GM21423 (cell line): ENCODE measurements around the gene STAC3.

Experiments used
- ATAC-seq: cut with Tn5 transposase; IDR thresholded peaks from one replicate; pipeline ENCODE4 v1.9.1; 2021; ENCODE audit warnings: mild to moderate bottlenecking, moderate library complexity; ENCODE audit not compliant: unreplicated experiment

Gene STAC3

DNA sequence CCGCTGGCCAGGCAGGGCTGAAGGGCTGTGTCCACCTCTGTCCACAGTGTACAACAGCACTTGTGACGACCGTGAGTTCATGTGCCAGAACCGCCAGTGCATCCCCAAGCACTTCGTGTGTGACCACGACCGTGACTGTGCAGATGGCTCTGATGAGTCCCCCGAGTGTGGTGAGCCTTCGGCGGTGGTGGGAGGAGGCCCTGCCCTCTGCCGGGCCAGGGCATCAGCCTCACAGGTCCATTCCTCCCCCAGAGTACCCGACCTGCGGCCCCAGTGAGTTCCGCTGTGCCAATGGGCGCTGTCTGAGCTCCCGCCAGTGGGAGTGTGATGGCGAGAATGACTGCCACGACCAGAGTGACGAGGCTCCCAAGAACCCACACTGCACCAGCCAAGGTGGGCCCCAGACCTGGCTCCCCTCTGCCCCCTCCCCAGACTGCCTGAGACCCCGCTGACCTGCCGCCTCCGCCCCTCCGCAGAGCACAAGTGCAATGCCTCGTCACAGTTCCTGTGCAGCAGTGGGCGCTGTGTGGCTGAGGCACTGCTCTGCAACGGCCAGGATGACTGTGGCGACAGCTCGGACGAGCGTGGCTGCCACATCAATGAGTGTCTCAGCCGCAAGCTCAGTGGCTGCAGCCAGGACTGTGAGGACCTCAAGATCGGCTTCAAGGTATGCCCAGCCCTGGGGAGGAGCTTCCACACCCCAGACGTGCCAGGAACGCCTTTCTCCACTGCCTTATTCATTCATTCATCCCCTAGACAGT is 55.2 kb downstream of the STAC3 start:
- ATAC-seq = no peak

DNA sequence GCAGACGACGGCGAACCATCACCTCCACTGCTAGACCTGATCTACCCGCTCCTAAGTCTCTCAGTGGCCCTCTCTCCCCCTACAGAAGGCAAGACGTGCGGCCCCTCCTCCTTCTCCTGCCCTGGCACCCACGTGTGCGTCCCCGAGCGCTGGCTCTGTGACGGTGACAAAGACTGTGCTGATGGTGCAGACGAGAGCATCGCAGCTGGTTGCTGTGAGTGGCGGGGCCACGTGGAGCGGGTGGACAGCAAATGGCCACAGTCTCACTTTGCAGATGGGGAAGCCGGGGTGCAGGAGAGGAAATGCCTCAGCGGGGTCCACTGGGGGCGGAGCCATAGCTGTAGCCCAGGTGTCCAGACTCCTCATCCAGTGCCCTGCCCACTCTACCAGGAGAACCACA is 55.8 kb downstream of the STAC3 start:
- no peak for ATAC-seq

- ATAC-seq = no peak
These were observed 56.7 kb downstream of the STAC3 start for GRCh38 chr12:57194253-57194652.

DNA sequence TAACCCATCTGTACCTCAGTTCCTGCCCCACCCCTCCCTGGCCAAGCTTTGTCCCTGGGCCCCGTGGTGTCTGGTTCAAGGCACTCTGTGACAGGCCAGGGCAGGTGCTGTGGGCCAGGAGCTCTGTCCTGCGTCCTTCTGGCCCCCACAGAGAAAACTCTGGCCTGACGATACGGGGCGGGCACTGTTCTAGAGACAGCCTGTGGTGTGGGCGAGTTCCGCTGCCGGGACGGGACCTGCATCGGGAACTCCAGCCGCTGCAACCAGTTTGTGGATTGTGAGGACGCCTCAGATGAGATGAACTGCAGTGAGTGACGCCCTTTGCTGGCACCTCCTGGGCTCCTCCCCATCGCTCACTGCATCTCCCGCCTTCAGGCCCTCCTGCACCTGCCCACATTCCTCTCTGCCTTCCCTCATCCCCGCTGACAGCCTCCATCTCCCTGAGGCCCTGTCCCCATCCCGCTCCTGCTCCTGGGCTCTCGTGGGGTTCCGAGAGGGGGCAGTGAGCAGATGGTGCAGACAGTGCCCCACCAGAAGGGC is 57.2 kb downstream of the STAC3 start:
- ATAC-seq = no peak
